Sigmoid colon (tissue), 3 donors: Measurements from ENCODE around the gene PIK3R6.

ENCODE experiments used
- CTCF ChIP-seq, 4 experiments: fragments of 450-650 bp in 3 of 4; fragments of 200-600 bp in 1 of 4; IDR thresholded peaks; one replicate each; pipeline ENCODE4 v1.5.1; 2016 to 2019; ENCODE audit warnings: antibody characterized with exemption in 4 of 4, mild to moderate bottlenecking in 3 of 4, moderate library complexity in 2 of 4
- POLR2A ChIP-seq, 2 donors: fragments of 450-650 bp; IDR thresholded peaks; one replicate each; pipeline ENCODE4 v1.6.1; 2016; ENCODE audit warnings: antibody characterized with exemption in 2 of 2, mild to moderate bottlenecking in 2 of 2, moderate library complexity in 2 of 2

GRCh38 chr17:8831234-8831849 is 36.1 kb downstream of the PIK3R6 start:
- TF ChIP-seq CTCF (IDR thresholded peaks at IDR 0.05), result no peak
- no peak for TF ChIP-seq POLR2A (IDR thresholded peaks at IDR 0.05)
